B cell (primary cell): ENCODE data around the gene FIBP. TPM values are rescaled to one million over a fixed set of nuclear protein-coding genes. Genes with fewer than 3 reads are reported as not detected.

Experiments
- ATAC-seq: fragments of 200-7000 bp; cut with Tn5 transposase; one replicate; pipeline ENCODE4 v1.10.0; 2021; ENCODE audit warnings: low read depth, mild to moderate bottlenecking, moderate number of reproducible peaks, moderate library complexity
- CTCF ChIA-PET: fragments of 350-600 bp; sonication (Branson Sonifier 250); formaldehyde crosslinking; loops from one replicate; lab custom pipeline; 2021; ENCODE audit warnings: antibody characterized with exemption, inconsistent platforms; lab: Charles Lee
- POLR2A ChIA-PET: fragments of 350-600 bp; sonication (Branson Sonifier 250); formaldehyde crosslinking; loops from one replicate; lab custom pipeline; 2021; ENCODE audit warnings: antibody characterized with exemption; lab: Charles Lee
- DNase-seq: peaks from one replicate; pipeline ENCODE4 v3.0.0; 2013
- H2AFZ ChIP-seq: 2 replicates; pipeline ENCODE4 v1.6.1; 2012; ENCODE audit warnings: mild to moderate bottlenecking, low read depth, low read length; ENCODE audit not compliant: insufficient read depth, poor library complexity, severe bottlenecking
- H3K27ac ChIP-seq, 2 donors: 1 replicate in 1 of 2; 2 replicates in 1 of 2; pipeline ENCODE4 v1.5.1; 2012 to 2013; ENCODE audit warnings: low read length in 2 of 2, mild to moderate bottlenecking in 2 of 2, moderate library complexity in 1 of 2
- H3K27me3 ChIP-seq, 4 experiments: fragments of 200-600 bp in 1 of 4; sonication (generic) in 1 of 4; replicated peaks in 1 of 4; 1 replicate in 2 of 4; 2 replicates in 2 of 4; pipeline versions ENCODE4 v1.6.1 to v1.7.0; 2013 to 2016; ENCODE audit warnings: low read length in 3 of 4, mild to moderate bottlenecking in 2 of 4, mixed read lengths in 1 of 4, moderate library complexity in 1 of 4; ENCODE audit not compliant: insufficient read depth in 4 of 4, control insufficient read depth in 3 of 4; ENCODE audit errors: control extremely low read depth in 1 of 4
- H3K36me3 ChIP-seq, 2 experiments: replicated peaks in 1 of 2; 1 replicate in 1 of 2; 2 replicates in 1 of 2; pipeline versions ENCODE4 v1.6.1 to v1.7.1; 2013; ENCODE audit warnings: low read length in 1 of 2; ENCODE audit not compliant: insufficient read depth in 2 of 2, control insufficient read depth in 1 of 2; ENCODE audit errors: control extremely low read depth in 1 of 2, extremely low read depth in 1 of 2
- H3K4me1 ChIP-seq, 2 donors: fragments of 200-600 bp in 1 of 2; sonication (generic) in 1 of 2; 1 replicate in 1 of 2; 2 replicates in 1 of 2; pipeline versions ENCODE4 v1.5.1 to v1.6.1; 2013 to 2017; ENCODE audit warnings: low read length in 2 of 2; ENCODE audit not compliant: control insufficient read depth in 2 of 2, insufficient read depth in 2 of 2
- H3K4me2 ChIP-seq: replicated peaks from 2 replicates; pipeline ENCODE3; 2012; ENCODE audit warnings: mild to moderate bottlenecking, low read depth, low read length; ENCODE audit not compliant: poor library complexity, severe bottlenecking
- H3K4me3 ChIP-seq, 5 experiments: fragments of 200-600 bp in 1 of 5; sonication (generic) in 1 of 5; 1 replicate in 3 of 5; 2 replicates in 2 of 5; pipeline versions ENCODE4 v1.5.1 to v1.7.0; 2011 to 2016; ENCODE audit warnings: low read length in 4 of 5, mild to moderate bottlenecking in 4 of 5, low read depth in 2 of 5, control low read depth in 1 of 5, moderate library complexity in 1 of 5; ENCODE audit not compliant: insufficient read depth in 1 of 5; ENCODE audit errors: control extremely low read depth in 1 of 5, extremely low read depth in 1 of 5
- H3K79me2 ChIP-seq: fragments of 200-600 bp; sonication (generic); one replicate; pipeline ENCODE4 v1.6.0; 2016; ENCODE audit warnings: low read length; ENCODE audit not compliant: control insufficient read depth, insufficient read depth
- H3K9ac ChIP-seq: fragments of 200-600 bp; sonication (generic); 2 replicates; pipeline ENCODE4 v1.6.1; 2017; ENCODE audit warnings: mild to moderate bottlenecking, low read length, moderate library complexity
- H3K9me3 ChIP-seq, 3 donors: one replicate each; pipeline versions ENCODE4 v1.6.1 to v1.7.1; 2013; ENCODE audit warnings: low read length in 2 of 3; ENCODE audit not compliant: control insufficient read depth in 2 of 3, insufficient read depth in 1 of 3; ENCODE audit errors: control extremely low read depth in 1 of 3
- H4K20me1 ChIP-seq: 2 replicates; pipeline ENCODE4 v1.6.0; 2012; ENCODE audit warnings: mild to moderate bottlenecking, low read length; ENCODE audit not compliant: insufficient read depth, control insufficient read depth, poor library complexity, severe bottlenecking
- H3K27ac Mint-ChIP-seq: one replicate; pipeline ENCODE4 v1.8.0; 2021; ENCODE audit warnings: mixed read lengths
- H3K27me3 Mint-ChIP-seq: one replicate; pipeline ENCODE4 v1.8.0; 2021; ENCODE audit warnings: mixed read lengths
- H3K4me1 Mint-ChIP-seq: one replicate; pipeline ENCODE4 v1.8.0; 2021; ENCODE audit warnings: mixed read lengths
- H3K4me3 Mint-ChIP-seq: one replicate; pipeline ENCODE4 v1.8.0; 2021; ENCODE audit warnings: mixed read lengths
- H3K9me3 Mint-ChIP-seq: one replicate; pipeline ENCODE4 v1.8.0; 2022; ENCODE audit warnings: mixed read lengths; ENCODE audit not compliant: insufficient read depth
- EZH2 ChIP-seq: IDR thresholded peaks from 2 replicates; pipeline ENCODE4 v1.6.1; 2012; ENCODE audit warnings: borderline replicate concordance, low read depth, mild to moderate bottlenecking, moderate library complexity, low read length; ENCODE audit not compliant: insufficient read depth, poor library complexity, severe bottlenecking
- WGBS: methylation state at CpG from one replicate; pipeline ENCODE4 v1.1.5; 2013; ENCODE audit warnings: missing lambda C conversion rate; ENCODE audit not compliant: insufficient coverage; 5-methylcytosine and 5-hydroxymethylcytosine counted together
- intact Hi-C: fragments of 100-400 bp; cut with micrococcal nuclease; formaldehyde crosslinking; loops from one replicate; pipeline ENCODE4 v1.10.0; 2022
- polyA plus RNA-seq: library from polyadenylated mRNA; depleted of rRNA; stranded (reverse); fragments of >200 nt; gene quantifications from 2 replicates; pipeline ENCODE4 v1.2.3, GENCODE V29; 2012
- total RNA-seq, 2 donors: library from RNA; stranded (reverse); fragments of 120-200 nt in 1 of 2; gene quantifications; 1 replicate in 1 of 2; 2 replicates in 1 of 2; pipeline versions ENCODE4 v1.2.3 to v1.2.4, GENCODE V29; 2013 to 2022
- TF ChIP-seq, protein P1 (sequence below): fragments of 200-600 bp; IDR thresholded peaks from one replicate; pipeline ENCODE4 v1.8.0; 2022; ENCODE audit warnings: antibody characterized with exemption, mild to moderate bottlenecking

Gene FIBP
- total and polyA plus RNA-seq, 2 donors (not counting 1 experiment from before 2014, with no cell fraction given): 63.4 to 128 TPM

DNA sequence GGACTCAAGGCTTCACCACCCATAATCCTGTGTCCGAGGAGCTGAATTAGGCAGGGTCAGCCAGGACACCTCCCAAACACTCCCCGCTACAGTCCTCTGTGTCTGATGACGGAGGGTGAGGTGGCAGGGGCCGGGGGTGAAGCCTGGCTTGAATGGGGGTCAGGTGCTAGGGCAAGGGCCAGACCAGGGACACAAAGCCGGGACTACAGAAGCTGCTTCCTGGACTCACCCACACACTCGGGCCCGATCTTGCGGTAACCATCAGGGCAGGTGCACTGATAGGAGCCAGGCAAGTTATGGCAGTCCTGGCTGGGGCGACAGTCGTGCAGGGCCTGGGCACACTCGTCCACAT lies 18.0 kb downstream of the FIBP start:
- Mint-ChIP-seq H3K4me3 (peak overlapping the region; percentile 32), H3K27me3 (peaks cover 5% of the 10 kb centered on the region), H3K4me1 (peaks cover 29% of the 10 kb centered on the region), H3K27ac (peak overlapping the region; percentile 11), H3K9me3 (no peaks in the 10 kb centered on the region)
- no peaks in the 10 kb centered on the region for H3K9me3 ChIP-seq
- H4K20me1 ChIP-seq: no peaks in the 10 kb centered on the region
- H3K9ac ChIP-seq: no peak overlapping the region
- WGBS: 37% methylated on average over 10 of the region's 11 CpGs
- H3K27me3 ChIP-seq: no peaks in the 10 kb centered on the region
- no peak overlapping the region for H3K4me3 ChIP-seq
- ATAC-seq: no peak
- no peak overlapping the region for H2AFZ ChIP-seq
- ChIA-PET POLR2A (interaction anchor here (1.2 to 3.6 kb wide), 3 partner anchors 10 to 230 kb away, joined by 3 to 24 read pairs (median 20); partner anchors contain the start of genes FIBP and MUS81), CTCF (interaction anchor here (6.7 to 7.0 kb wide), 2 partner anchors 11 to 17 kb away, joined by 65 to 71 read pairs; partner anchors contain the start of genes CCDC85B, CFL1, FIBP and MUS81)
- intact Hi-C loops: loop anchor here (5.0 kb wide), 1 partner anchor 182 kb away; the partner anchor contains the start of gene SF3B2
- no peaks in the 10 kb centered on the region for H3K79me2 ChIP-seq
- H3K4me1 ChIP-seq: peaks cover 10 to 29% of the 10 kb centered on the region in 2 donors
- no peak for TF ChIP-seq EZH2
- TF ChIP-seq, protein P1, sequence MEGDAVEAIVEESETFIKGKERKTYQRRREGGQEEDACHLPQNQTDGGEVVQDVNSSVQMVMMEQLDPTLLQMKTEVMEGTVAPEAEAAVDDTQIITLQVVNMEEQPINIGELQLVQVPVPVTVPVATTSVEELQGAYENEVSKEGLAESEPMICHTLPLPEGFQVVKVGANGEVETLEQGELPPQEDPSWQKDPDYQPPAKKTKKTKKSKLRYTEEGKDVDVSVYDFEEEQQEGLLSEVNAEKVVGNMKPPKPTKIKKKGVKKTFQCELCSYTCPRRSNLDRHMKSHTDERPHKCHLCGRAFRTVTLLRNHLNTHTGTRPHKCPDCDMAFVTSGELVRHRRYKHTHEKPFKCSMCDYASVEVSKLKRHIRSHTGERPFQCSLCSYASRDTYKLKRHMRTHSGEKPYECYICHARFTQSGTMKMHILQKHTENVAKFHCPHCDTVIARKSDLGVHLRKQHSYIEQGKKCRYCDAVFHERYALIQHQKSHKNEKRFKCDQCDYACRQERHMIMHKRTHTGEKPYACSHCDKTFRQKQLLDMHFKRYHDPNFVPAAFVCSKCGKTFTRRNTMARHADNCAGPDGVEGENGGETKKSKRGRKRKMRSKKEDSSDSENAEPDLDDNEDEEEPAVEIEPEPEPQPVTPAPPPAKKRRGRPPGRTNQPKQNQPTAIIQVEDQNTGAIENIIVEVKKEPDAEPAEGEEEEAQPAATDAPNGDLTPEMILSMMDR: no peak
- DNase-seq: no peak
- no peak overlapping the region for H3K27ac ChIP-seq
- H3K36me3 ChIP-seq: peaks cover 0 to 12% of the 10 kb centered on the region in 2 experiments
- no peak overlapping the region for H3K4me2 ChIP-seq

GRCh38 chr11:65869643-65870306 lies 18.5 kb downstream of the FIBP start:
- CTCF ChIA-PET: interaction anchor here (0.6 to 7.0 kb wide), 3 partner anchors 10 to 882 kb away, joined by 3 to 71 read pairs (median 65); partner anchors contain the start of genes CCDC85B, CFL1, FIBP and MUS81
- H3K4me1 ChIP-seq: peaks cover 10 to 29% of the 10 kb centered on the region in 2 donors
- TF ChIP-seq EZH2: no peak
- TF ChIP-seq, protein P1: no peak
- ATAC-seq (no peak), DNase-seq (no peak)
- peaks cover 0 to 17% of the 10 kb centered on the region in 2 experiments for H3K36me3 ChIP-seq
- no peaks in the 10 kb centered on the region for H3K27me3 ChIP-seq
- intact Hi-C loops: loop anchor here (5.0 kb wide), 1 partner anchor 183 kb away; the partner anchor contains the start of gene SF3B2
- H3K79me2 ChIP-seq: no peaks in the 10 kb centered on the region
- H3K4me3 ChIP-seq: no peak overlapping the region
- peaks cover 3% of the 10 kb centered on the region for H4K20me1 ChIP-seq
- no peak overlapping the region for H3K4me2 ChIP-seq
- H3K9me3 ChIP-seq: no peaks in the 10 kb centered on the region
- H3K4me3 Mint-ChIP-seq: no peak overlapping the region
- H3K27ac Mint-ChIP-seq: peak overlapping the region; percentile 41
- no peak overlapping the region for H2AFZ ChIP-seq
- H3K27ac ChIP-seq: no peak overlapping the region
- H3K4me1 Mint-ChIP-seq: peaks cover 29% of the 10 kb centered on the region
- POLR2A ChIA-PET: interaction anchor here (1.2 to 3.6 kb wide), 2 partner anchors 9 kb away, joined by 4 to 20 read pairs; partner anchors contain the start of gene MUS81
- no peak overlapping the region for H3K9ac ChIP-seq
- no peaks in the 10 kb centered on the region for H3K9me3 Mint-ChIP-seq
- peaks cover 5% of the 10 kb centered on the region for H3K27me3 Mint-ChIP-seq
- 77% methylated on average over 23 of the region's 24 CpGs for WGBS
